Iris pigment epithelial cell (primary cell): ENCODE measurements around the gene SLC44A1.

ENCODE experiments used
- DNase-seq: peaks from one replicate; pipeline ENCODE4 v3.0.0-alpha.2; 2011; ENCODE audit warnings: low read depth

SLC44A1 gene

GRCh38 chr9:105273731-105274130 is 29.3 kb downstream of the SLC44A1 start:
- no peak for DNase-seq

- DNase-seq, result no peak
Observed at GRCh38 chr9:105275111-105275510, 30.7 kb downstream of the SLC44A1 start.

- no peak for DNase-seq
Observed at GRCh38 chr9:105275938-105276337, 31.5 kb downstream of the SLC44A1 start.

- DNase-seq, result no peak
Observed at GRCh38 chr9:105278751-105279150, 34.3 kb downstream of the SLC44A1 start.

GRCh38 chr9:105280691-105281090 is 36.2 kb downstream of the SLC44A1 start:
- DNase-seq, result peak; percentile 74

- peak; percentile 52 for DNase-seq
Observed at GRCh38 chr9:105281272-105281671, 36.8 kb downstream of the SLC44A1 start.

GRCh38 chr9:105281926-105282325 is 37.5 kb downstream of the SLC44A1 start:
- DNase-seq, result no peak

- no peak for DNase-seq
Observed at GRCh38 chr9:105282870-105283621, 38.6 kb downstream of the SLC44A1 start.

- no peak for DNase-seq
Observed at GRCh38 chr9:105283795-105284194, 39.3 kb downstream of the SLC44A1 start.

- no peak for DNase-seq
Observed at GRCh38 chr9:105284463-105284862, 40.0 kb downstream of the SLC44A1 start.

GRCh38 chr9:105286098-105286497 is 41.6 kb downstream of the SLC44A1 start:
- DNase-seq, result peak; percentile 47

- no peak for DNase-seq
Observed at GRCh38 chr9:105289305-105289704, 44.9 kb downstream of the SLC44A1 start.

GRCh38 chr9:105290418-105290817 is 46.0 kb downstream of the SLC44A1 start:
- DNase-seq, result peak; percentile 62

GRCh38 chr9:105290954-105291353 is 46.5 kb downstream of the SLC44A1 start:
- no peak for DNase-seq

GRCh38 chr9:105291422-105291859 is 47.0 kb downstream of the SLC44A1 start:
- DNase-seq, result no peak

GRCh38 chr9:105291938-105292337 is 47.5 kb downstream of the SLC44A1 start:
- no peak for DNase-seq

GRCh38 chr9:105293408-105293807 is 49.0 kb downstream of the SLC44A1 start:
- DNase-seq, result no peak

GRCh38 chr9:105295201-105295550 is 50.7 kb downstream of the SLC44A1 start:
- no peak for DNase-seq

- DNase-seq, result no peak
Observed at GRCh38 chr9:105295986-105296385, 51.5 kb downstream of the SLC44A1 start.

- DNase-seq, result no peak
Observed at GRCh38 chr9:105296445-105296844, 52.0 kb downstream of the SLC44A1 start.

- peak; percentile 98 for DNase-seq
Observed at GRCh38 chr9:105296877-105297287, 52.4 kb downstream of the SLC44A1 start.

GRCh38 chr9:105297442-105298075 is 53.1 kb downstream of the SLC44A1 start:
- no peak for DNase-seq

- peak; percentile 98 for DNase-seq
Observed at GRCh38 chr9:105299190-105299854, 54.9 kb downstream of the SLC44A1 start.
